Breast epithelium (tissue), 4 donors: ENCODE data around the gene HPCAL1. TPM values are rescaled to one million over a fixed set of nuclear protein-coding genes. Genes with fewer than 3 reads are reported as not detected.

Source experiments
- DNase-seq, 2 donors: peaks; one replicate each; pipeline ENCODE4 v3.0.0-alpha.2; 2019; ENCODE audit warnings: low spot score in 2 of 2
- H3K27ac ChIP-seq, 2 donors: fragments of 200-600 bp; sonication (generic) in 1 of 2; one replicate each; pipeline ENCODE4 v1.5.1; 2016 to 2019; ENCODE audit warnings: mild to moderate bottlenecking in 1 of 2
- H3K27me3 ChIP-seq, 2 donors: fragments of 200-600 bp; sonication (generic) in 1 of 2; one replicate each; pipeline versions ENCODE4 v1.5.1 to v1.6.0; 2017 to 2019; ENCODE audit warnings: control low read depth in 1 of 2, mild to moderate bottlenecking in 1 of 2
- H3K36me3 ChIP-seq: fragments of 200-600 bp; one replicate; pipeline ENCODE4 v1.5.1; 2019
- H3K4me1 ChIP-seq, 2 donors: fragments of 200-600 bp; sonication (generic); one replicate each; pipeline ENCODE4 v1.5.1; 2016 to 2019; ENCODE audit warnings: control low read depth in 1 of 2
- H3K4me3 ChIP-seq, 3 donors: fragments of 200-600 bp; sonication (generic); 1 replicate in 2 of 3; 2 replicates in 1 of 3; pipeline ENCODE4 v1.5.1; 2016 to 2019; ENCODE audit warnings: mild to moderate bottlenecking in 3 of 3, moderate library complexity in 2 of 3
- H3K9me3 ChIP-seq, 2 donors: fragments of 200-600 bp; sonication (generic) in 1 of 2; one replicate each; pipeline ENCODE4 v1.5.1; 2016 to 2019; ENCODE audit warnings: control low read depth in 1 of 2
- CTCF ChIP-seq, 3 donors: fragments of 450-650 bp; IDR thresholded peaks; one replicate each; pipeline ENCODE4 v1.5.1; 2016 to 2017; ENCODE audit warnings: antibody characterized with exemption in 3 of 3, mild to moderate bottlenecking in 3 of 3, moderate library complexity in 3 of 3
- POLR2A ChIP-seq: fragments of 450-650 bp; IDR thresholded peaks from one replicate; pipeline ENCODE4 v1.6.1; 2016; ENCODE audit warnings: antibody characterized with exemption, mild to moderate bottlenecking, moderate library complexity
- POLR2AphosphoS5 ChIP-seq, 3 donors: sonication (generic); formaldehyde crosslinking; IDR thresholded peaks; one replicate each; pipeline ENCODE4 v1.6.1; 2017; ENCODE audit warnings: antibody characterized with exemption in 3 of 3
- intact Hi-C: fragments of 100-400 bp; cut with DNase I; formaldehyde crosslinking; loops from one replicate; pipeline ENCODE4 v1.15.1; 2023; ENCODE audit warnings: low total_unique reads
- total RNA-seq, 3 donors: library from RNA; depleted of rRNA; stranded (reverse); fragments of >200 nt; gene quantifications; one replicate each; pipeline ENCODE4 v1.1.0, GENCODE V29; 2016

The HPCAL1 gene
- total RNA-seq, 3 donors from 2014 or later, result 38.6 to 41.9 (median 41.6) TPM

- H3K27ac ChIP-seq, result no peak overlapping the region
These were observed 53.7 kb downstream of the HPCAL1 start for GRCh38 chr2:10356439-10356811.

GRCh38 chr2:10357193-10358169, 54.8 kb downstream of the HPCAL1 start:
- intact Hi-C loops, result no loop called here

More at GRCh38 chr2:10356439-10356811, 53.7 kb downstream of the HPCAL1 start:
- intact Hi-C loops, result no loop called here
- Histone ChIP-seq H3K36me3 (no peaks in the 10 kb centered on the region), H3K27me3 (no peaks in the 10 kb centered on the region), H3K4me3 (no peak overlapping the region), H3K9me3 (no peaks in the 10 kb centered on the region), H3K4me1 (no peaks in the 10 kb centered on the region)
- no peak for TF ChIP-seq CTCF (IDR thresholded peaks at IDR 0.05)
- no peak for TF ChIP-seq POLR2A
- TF ChIP-seq POLR2AphosphoS5 (IDR thresholded peaks at IDR 0.05), result no peak
- DNase-seq, result no peak

GRCh38 chr2:10359246-10359645, 56.5 kb downstream of the HPCAL1 start:
- Histone ChIP-seq H3K36me3 (no peaks in the 10 kb centered on the region), H3K27me3 (no peaks in the 10 kb centered on the region), H3K27ac (no peak overlapping the region), H3K4me3 (no peak overlapping the region), H3K9me3 (no peaks in the 10 kb centered on the region), H3K4me1 (no peaks in the 10 kb centered on the region)
- TF ChIP-seq CTCF (IDR thresholded peaks at IDR 0.05), result no peak
- TF ChIP-seq POLR2AphosphoS5 (IDR thresholded peaks at IDR 0.05), result no peak
- no peak for TF ChIP-seq POLR2A
- DNase-seq, result no peak
- intact Hi-C loops, result no loop called here

More at GRCh38 chr2:10357193-10358169, 54.8 kb downstream of the HPCAL1 start:
- TF ChIP-seq POLR2AphosphoS5 (IDR thresholded peaks at IDR 0.05) (no peak), CTCF (IDR thresholded peaks at IDR 0.05) (no peak), POLR2A (no peak)
- Histone ChIP-seq H3K27ac (no peak overlapping the region), H3K36me3 (no peaks in the 10 kb centered on the region), H3K4me1 (no peaks in the 10 kb centered on the region), H3K4me3 (no peak overlapping the region), H3K9me3 (no peaks in the 10 kb centered on the region), H3K27me3 (no peaks in the 10 kb centered on the region)
- DNase-seq, result no peak

GRCh38 chr2:10359731-10360329, 57.1 kb downstream of the HPCAL1 start:
- no peak for DNase-seq
- TF ChIP-seq POLR2A, result no peak
- no peak for TF ChIP-seq CTCF (IDR thresholded peaks at IDR 0.05)
- TF ChIP-seq POLR2AphosphoS5 (IDR thresholded peaks at IDR 0.05), result no peak
- Histone ChIP-seq H3K27ac (no peak overlapping the region), H3K9me3 (no peaks in the 10 kb centered on the region), H3K4me1 (no peaks in the 10 kb centered on the region), H3K27me3 (no peaks in the 10 kb centered on the region), H3K36me3 (no peaks in the 10 kb centered on the region), H3K4me3 (no peak overlapping the region)
- intact Hi-C loops, result loop anchor here (5.0 kb wide), 1 partner anchor 1188 kb away; no protein-coding TSS in a partner anchor

- no peaks in the 10 kb centered on the region for H3K36me3 ChIP-seq
- H3K9me3 ChIP-seq, result no peaks in the 10 kb centered on the region
- H3K4me1 ChIP-seq, result no peaks in the 10 kb centered on the region
- intact Hi-C loops, result loop anchor here (5.0 kb wide), 1 partner anchor 1188 kb away; no protein-coding TSS in a partner anchor
- TF ChIP-seq POLR2AphosphoS5 (IDR thresholded peaks at IDR 0.05) (no peak), CTCF (IDR thresholded peaks at IDR 0.05) (no peak), POLR2A (no peak)
- no peak overlapping the region for H3K27ac ChIP-seq
- no peak overlapping the region for H3K4me3 ChIP-seq
- no peaks in the 10 kb centered on the region for H3K27me3 ChIP-seq
- DNase-seq, result no peak
These were observed 57.8 kb downstream of the HPCAL1 start for GRCh38 chr2:10360460-10360849.
